Naive thymus-derived CD8-positive, alpha-beta T cell (primary cell): ENCODE results near the gene PAX2. TPM values are rescaled to one million over a fixed set of nuclear protein-coding genes. Genes with fewer than 3 reads are reported as not detected.

ENCODE experiments used
- ATAC-seq, 2 donors: fragments of 150-1000 bp; cut with Tn5 transposase in 1 of 2; sonication (Bioruptor Pico), chemical (Tn5 transposase) in 1 of 2; 1 replicate in 1 of 2; 2 replicates in 1 of 2; pipeline ENCODE4 v1.10.0; 2021; ENCODE audit warnings: mild to moderate bottlenecking in 2 of 2, moderate library complexity in 2 of 2
- POLR2A ChIA-PET: fragments of 350-600 bp; sonication (Branson Sonifier 250); formaldehyde crosslinking; loops from one replicate; lab custom pipeline; 2021; ENCODE audit warnings: antibody characterized with exemption; lab: Charles Lee
- DNase-seq, 10 donors: peaks; one replicate each; pipeline versions ENCODE4 v3.0.0 to v3.0.0-alpha.2; 2020 to 2022
- H3K27ac Mint-ChIP-seq, 10 donors: one replicate each; pipeline ENCODE4 v1.8.0; 2020 to 2022; ENCODE audit warnings: mild to moderate bottlenecking in 10 of 10, mixed read lengths in 10 of 10, moderate library complexity in 4 of 10, inconsistent platforms in 1 of 10
- H3K27me3 Mint-ChIP-seq, 5 donors: one replicate each; pipeline ENCODE4 v1.8.0; 2021 to 2022; ENCODE audit warnings: mixed read lengths in 5 of 5
- H3K36me3 Mint-ChIP-seq, 3 donors: one replicate each; pipeline ENCODE4 v1.8.0; 2020 to 2022; ENCODE audit warnings: mixed read lengths in 3 of 3, mild to moderate bottlenecking in 2 of 3, inconsistent platforms in 1 of 3
- H3K4me1 Mint-ChIP-seq, 4 donors: one replicate each; pipeline ENCODE4 v1.8.0; 2021 to 2022; ENCODE audit warnings: mixed read lengths in 4 of 4
- H3K4me3 Mint-ChIP-seq, 10 donors: one replicate each; pipeline ENCODE4 v1.8.0; 2020 to 2022; ENCODE audit warnings: mild to moderate bottlenecking in 10 of 10, mixed read lengths in 10 of 10, moderate library complexity in 6 of 10, inconsistent platforms in 1 of 10
- H3K9me3 Mint-ChIP-seq, 9 donors: one replicate each; pipeline ENCODE4 v1.8.0; 2020 to 2022; ENCODE audit warnings: mixed read lengths in 9 of 9, mild to moderate bottlenecking in 3 of 9, inconsistent platforms in 1 of 9, moderate library complexity in 1 of 9
- polyA plus RNA-seq, 3 donors: library from polyadenylated mRNA; unstranded; fragments of 300-500 nt; fragmentation: Illumina TruSeq; gene quantifications; one replicate each; pipeline ENCODE4 v1.2.3, GENCODE V29; 2021
- total RNA-seq, 8 experiments: library from RNA in 2 of 8; stranded (reverse) in 2 of 8; gene quantifications; one replicate each; pipeline ENCODE4 v1.2.3 and lab custom pipeline; 2021 to 2026

PAX2 gene
- total and polyA plus RNA-seq, 5 experiments from 2014 or later: not detected

DNA sequence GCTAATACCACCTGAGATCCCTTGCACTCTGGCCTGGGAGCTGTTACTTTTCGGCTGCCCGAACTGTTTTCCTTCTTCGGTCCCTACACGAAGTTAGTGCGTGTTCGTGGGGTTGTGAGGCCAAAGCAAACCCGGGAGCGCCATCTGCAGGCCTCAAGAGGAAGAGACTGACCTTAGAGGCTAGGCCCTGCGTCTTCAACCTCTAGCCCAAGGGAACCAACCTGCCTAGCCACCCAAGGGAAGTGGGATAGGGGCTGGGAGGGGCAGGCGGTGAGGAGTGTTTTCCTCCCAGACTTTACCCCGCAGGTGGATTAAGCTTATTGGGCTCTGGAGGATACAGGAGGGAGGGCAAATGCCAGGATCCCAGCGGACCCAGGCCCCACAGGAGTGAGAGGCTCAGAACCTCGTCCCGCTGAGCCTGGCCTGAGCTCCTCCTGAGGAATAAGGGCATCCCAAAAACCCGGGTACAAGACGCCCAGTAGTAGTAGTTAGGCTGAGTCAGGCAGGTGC, 1.7 kb upstream of the PAX2 start:
- Mint-ChIP-seq H3K4me1 (peaks cover 18 to 71% (median 47%) of the 10 kb centered on the region in 4 donors), H3K4me3 (peak overlapping the region in 9 of 10 donors; percentile 12 to 73 (median 50)), H3K36me3 (peaks cover 0 to 2% (median 0%) of the 10 kb centered on the region in 3 donors), H3K27me3 (peaks cover 31 to 88% (median 60%) of the 10 kb centered on the region in 5 donors), H3K9me3 (no peaks in the 10 kb centered on the region), H3K27ac (peak overlapping the region in 1 of 10 donors; percentile 44)
- peak in 9 of 10 donors; percentile 11 to 58 (median 31) for DNase-seq
- peak; percentile 66 to 80 for ATAC-seq
- POLR2A ChIA-PET: interaction anchor here (1.8 kb wide), 1 partner anchor 182 kb away, joined by 7 read pairs; no protein-coding TSS in a partner anchor

DNA sequence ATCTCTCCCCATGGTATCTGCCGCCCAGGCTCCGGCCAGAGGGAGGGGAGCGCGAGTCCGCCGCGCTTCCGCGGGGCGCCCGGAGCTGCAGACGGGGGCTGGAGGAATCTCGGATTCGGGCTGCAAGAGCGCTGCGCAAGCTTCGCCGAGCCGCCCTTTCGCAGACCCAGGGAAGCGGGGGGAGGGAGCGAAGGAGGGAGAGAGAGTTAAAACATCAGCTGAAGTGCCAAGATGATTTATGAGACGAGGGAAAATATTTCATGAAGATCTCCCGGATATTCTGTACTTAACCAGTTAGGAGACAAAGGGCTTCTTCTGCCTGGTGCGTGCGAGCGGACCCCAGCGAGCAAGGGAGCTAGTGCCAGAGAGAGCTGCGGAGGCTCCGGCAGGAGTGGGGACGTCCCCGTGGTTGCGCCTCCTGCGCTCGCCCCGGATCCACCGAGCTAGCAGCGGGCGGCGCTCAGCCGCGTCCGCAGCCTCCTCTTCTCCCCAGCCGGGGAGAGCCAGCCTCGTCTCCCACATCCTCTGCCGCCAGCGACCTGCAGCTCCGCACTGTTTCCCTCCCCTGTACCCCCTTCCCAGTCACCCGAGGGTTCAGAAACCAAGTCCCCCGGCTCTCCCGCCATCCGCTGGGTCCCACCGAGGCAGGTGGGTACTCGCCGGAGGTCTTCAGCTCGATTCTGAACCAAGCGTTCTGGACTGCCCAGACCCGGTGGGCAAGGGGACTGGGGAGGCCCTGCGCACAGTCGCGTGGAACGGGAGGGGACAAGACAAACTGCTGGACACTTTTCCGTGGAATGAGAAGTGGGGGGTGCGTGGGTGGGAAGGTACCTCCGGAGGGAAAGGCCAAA, 1.0 kb upstream of the PAX2 start:
- ATAC-seq: peak; percentile 24 to 37
- no peak overlapping the region for H3K27ac Mint-ChIP-seq
- peaks cover 36 to 88% (median 64%) of the 10 kb centered on the region in 5 donors for H3K27me3 Mint-ChIP-seq

DNA sequence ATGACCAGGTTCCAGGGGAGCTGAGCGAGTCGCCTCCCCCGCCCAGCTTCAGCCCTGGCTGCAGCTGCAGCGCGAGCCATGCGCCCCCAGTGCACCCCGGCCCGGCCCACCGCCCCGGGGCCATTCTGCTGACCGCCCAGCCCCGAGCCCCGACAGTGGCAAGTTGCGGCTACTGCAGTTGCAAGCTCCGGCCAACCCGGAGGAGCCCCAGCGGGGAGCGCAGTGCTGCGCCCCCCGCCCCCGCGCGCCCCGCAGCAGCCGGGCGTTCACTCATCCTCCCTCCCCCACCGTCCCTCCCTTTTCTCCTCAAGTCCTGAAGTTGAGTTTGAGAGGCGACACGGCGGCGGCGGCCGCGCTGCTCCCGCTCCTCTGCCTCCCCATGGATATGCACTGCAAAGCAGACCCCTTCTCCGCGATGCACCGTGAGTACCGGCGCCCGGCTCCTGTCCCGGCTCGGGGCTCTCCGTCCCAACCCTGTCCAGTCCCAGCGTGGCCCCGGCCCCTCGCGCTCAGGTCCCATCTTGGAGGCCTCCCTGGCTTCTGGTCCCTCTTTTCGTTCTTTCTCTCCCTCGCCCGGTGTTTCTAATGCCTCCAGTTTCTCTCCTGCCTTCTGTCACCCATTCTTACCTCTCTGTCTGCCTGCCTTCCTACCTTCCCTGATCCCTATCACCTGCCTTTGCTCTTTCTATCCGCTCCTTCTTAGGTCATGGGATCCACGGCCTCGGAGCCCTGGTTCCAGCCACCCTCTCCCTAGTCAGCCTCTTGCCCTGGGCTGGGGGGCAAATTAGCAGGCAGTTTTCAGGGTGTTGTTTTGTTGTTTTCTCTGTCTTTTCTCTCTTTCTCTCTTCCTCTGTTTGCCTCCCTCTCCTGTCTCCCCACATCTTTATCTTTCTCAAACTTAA, 751 bp downstream of the PAX2 start:
- ATAC-seq: no peak
- POLR2A ChIA-PET: no interaction called here
- H3K27me3 Mint-ChIP-seq: peaks cover 27 to 87% (median 63%) of the 10 kb centered on the region in 5 donors
- H3K4me1 Mint-ChIP-seq: peaks cover 24 to 65% (median 48%) of the 10 kb centered on the region in 4 donors
- peak overlapping the region in 1 of 10 donors; percentile 34 for H3K27ac Mint-ChIP-seq
- H3K36me3 Mint-ChIP-seq: peaks cover 0 to 2% (median 0%) of the 10 kb centered on the region in 3 donors
- DNase-seq: no peak
- H3K9me3 Mint-ChIP-seq: no peaks in the 10 kb centered on the region
- H3K4me3 Mint-ChIP-seq: peak overlapping the region; percentile 0 to 80 (median 58)

More for the DNA sequence above, 1.0 kb upstream of the PAX2 start:
- no peaks in the 10 kb centered on the region for H3K9me3 Mint-ChIP-seq
- POLR2A ChIA-PET: interaction anchor here (1.8 kb wide), 1 partner anchor 182 kb away, joined by 7 read pairs; no protein-coding TSS in a partner anchor
- H3K36me3 Mint-ChIP-seq: peaks cover 0 to 2% (median 0%) of the 10 kb centered on the region in 3 donors
- no peak for DNase-seq
- peaks cover 22 to 74% (median 52%) of the 10 kb centered on the region in 4 donors for H3K4me1 Mint-ChIP-seq
- H3K4me3 Mint-ChIP-seq: peak overlapping the region in 6 of 10 donors; percentile 34 to 73 (median 58)

DNA sequence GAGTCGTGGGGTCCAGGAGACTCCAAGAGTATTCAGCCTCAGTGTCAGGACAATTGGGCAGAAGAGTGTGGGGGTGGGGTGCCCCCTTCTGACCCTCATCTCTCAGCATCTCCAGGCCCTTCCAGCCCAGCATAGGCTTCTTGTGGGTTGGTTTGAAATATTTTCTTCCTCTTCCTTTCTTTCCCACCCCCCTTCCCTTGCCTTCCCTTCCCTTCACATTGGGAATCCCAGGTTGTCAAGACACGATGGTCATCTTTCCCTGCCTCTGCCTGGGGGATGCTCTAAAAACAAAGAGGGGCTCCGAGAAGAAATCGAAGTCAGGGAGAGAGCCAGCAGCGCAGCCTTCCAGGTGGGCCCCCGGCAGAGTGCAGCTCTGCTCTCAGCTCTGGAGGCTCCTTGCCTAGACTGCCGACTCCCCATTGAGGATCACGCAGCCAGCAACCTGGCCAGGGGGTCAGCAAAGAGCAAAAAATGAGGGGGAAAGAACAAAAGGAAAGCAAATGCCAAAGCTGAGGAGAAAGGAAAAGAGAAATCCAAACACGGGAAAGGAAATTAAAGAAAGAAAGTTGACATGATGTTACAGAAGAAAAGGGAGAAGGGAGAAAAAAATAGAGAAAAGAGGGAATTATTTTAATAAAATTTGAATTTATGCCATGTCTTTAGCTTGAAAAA, 1.5 kb downstream of the PAX2 start:
- H3K27me3 Mint-ChIP-seq: peaks cover 27 to 87% (median 61%) of the 10 kb centered on the region in 5 donors
- ATAC-seq: no peak
- DNase-seq: no peak
- peak overlapping the region; percentile 36 to 80 (median 65) for H3K4me3 Mint-ChIP-seq
- H3K27ac Mint-ChIP-seq: no peak overlapping the region
- H3K9me3 Mint-ChIP-seq: no peaks in the 10 kb centered on the region
- peaks cover 0 to 2% (median 0%) of the 10 kb centered on the region in 3 donors for H3K36me3 Mint-ChIP-seq
- POLR2A ChIA-PET: no interaction called here
- H3K4me1 Mint-ChIP-seq: peaks cover 24 to 64% (median 48%) of the 10 kb centered on the region in 4 donors

DNA sequence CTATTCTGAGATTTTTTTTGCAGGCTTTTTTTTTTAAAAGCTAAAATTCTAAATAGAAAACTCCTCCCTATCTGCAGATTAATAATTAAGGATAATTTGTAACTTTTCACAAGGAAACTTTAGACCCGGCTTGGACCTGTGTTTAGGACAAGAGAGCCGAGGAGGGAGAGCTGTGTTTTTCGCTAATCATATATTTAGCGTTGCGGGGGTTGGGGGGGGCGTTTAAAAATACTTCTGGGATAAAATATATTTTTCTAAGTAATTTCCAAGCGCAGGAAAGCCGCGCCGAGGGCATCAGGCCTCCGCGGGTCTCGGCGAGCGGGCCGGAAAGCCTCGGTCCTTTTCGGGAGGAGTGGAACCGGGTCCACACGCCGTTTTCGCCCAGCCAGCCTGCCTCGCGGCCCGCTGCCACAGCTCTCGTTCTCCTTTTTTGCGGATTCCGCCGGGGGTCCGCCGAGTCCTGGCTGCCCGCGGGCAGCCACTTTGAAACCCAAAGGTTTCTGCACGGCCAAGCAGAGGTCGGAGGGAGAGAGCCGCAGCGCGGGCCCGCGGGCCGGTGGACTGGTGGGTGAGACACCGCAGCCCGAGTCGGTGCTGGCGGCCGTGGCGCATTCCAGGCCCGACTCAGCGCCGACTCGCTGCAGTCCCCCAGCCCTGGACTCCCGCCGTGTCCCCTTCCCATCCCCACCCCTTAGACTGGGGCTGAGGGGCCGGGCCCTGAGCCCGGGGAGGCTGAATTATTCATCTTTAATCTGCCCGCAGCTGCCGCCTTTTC, 2.3 kb downstream of the PAX2 start:
- DNase-seq (no peak), ATAC-seq (no peak)
- H3K27me3 Mint-ChIP-seq: peaks cover 31 to 87% (median 65%) of the 10 kb centered on the region in 5 donors
- POLR2A ChIA-PET: no interaction called here
- peaks cover 24 to 59% (median 46%) of the 10 kb centered on the region in 4 donors for H3K4me1 Mint-ChIP-seq
- no peaks in the 10 kb centered on the region for H3K9me3 Mint-ChIP-seq
- no peak overlapping the region for H3K27ac Mint-ChIP-seq
- peak overlapping the region; percentile 36 to 80 (median 64) for H3K4me3 Mint-ChIP-seq
- peaks cover 0 to 2% (median 0%) of the 10 kb centered on the region in 3 donors for H3K36me3 Mint-ChIP-seq

DNA sequence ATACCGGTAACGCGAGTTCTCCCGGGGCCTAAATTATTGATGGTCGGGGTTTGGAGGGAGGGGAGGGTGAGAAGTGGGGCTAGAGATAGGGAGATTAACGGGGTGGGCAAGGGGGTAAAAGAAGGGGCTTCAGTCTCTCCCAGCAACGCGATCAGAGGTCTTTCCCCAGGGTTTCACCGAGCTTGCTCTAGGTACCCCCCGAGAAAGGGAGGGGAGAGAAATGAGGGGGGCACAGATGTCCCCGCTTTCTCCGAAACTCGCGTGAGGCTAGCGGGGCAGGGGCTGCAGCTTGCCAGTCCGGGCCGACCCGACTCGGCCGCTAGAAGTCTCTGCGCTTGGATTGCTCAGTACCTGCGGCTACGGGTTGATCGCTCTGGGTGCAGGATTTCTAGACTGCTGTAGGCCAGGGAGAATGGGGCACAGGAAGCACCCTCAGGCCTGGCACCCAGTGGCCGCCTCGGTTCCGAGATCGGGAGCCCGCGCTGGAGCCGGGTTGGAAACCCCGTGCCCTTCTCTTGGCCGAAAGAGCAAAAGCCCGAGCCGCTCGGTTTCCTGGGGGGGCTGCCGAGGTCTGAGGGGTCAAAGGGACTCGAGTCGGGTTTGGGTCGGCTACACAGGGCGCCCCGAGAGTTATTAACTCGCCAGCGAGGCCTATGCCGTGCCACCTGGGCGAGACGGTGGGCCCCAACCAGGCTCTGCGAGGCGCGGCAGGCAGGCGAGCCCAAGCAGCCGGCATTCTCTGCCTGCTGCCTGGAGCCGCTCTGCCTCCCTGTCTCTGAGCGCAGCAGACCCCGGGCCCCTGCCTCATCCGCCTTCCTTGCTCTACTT, 3.1 kb downstream of the PAX2 start:
- Mint-ChIP-seq H3K9me3 (no peaks in the 10 kb centered on the region), H3K4me1 (peaks cover 22 to 51% (median 41%) of the 10 kb centered on the region in 4 donors), H3K27ac (peak overlapping the region in 1 of 10 donors; percentile 29), H3K36me3 (peaks cover 0 to 2% (median 0%) of the 10 kb centered on the region in 3 donors), H3K4me3 (peak overlapping the region; percentile 32 to 78 (median 66)), H3K27me3 (peaks cover 27 to 86% (median 62%) of the 10 kb centered on the region in 5 donors)
- POLR2A ChIA-PET: no interaction called here
- DNase-seq (no peak), ATAC-seq (peak; percentile 31 to 44)

DNA sequence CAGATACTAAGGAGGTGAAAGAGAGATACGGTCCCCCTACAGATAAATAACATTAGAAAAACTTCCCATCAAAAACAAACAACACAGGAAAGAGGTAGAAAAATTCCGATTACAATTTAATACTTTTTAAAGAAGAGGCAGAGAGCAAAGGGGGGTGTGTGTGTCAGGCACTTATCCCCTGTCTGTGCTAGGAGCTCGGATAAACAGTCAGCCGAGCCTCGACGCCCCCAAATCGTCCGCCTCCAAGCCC, 3.6 kb downstream of the PAX2 start:
- no peaks in the 10 kb centered on the region for H3K36me3 Mint-ChIP-seq
- POLR2A ChIA-PET: no interaction called here
- H3K9me3 Mint-ChIP-seq: no peaks in the 10 kb centered on the region
- peaks cover 25 to 83% (median 61%) of the 10 kb centered on the region in 5 donors for H3K27me3 Mint-ChIP-seq
- no peak overlapping the region for H3K27ac Mint-ChIP-seq
- peak overlapping the region in 9 of 10 donors; percentile 30 to 78 (median 67) for H3K4me3 Mint-ChIP-seq
- peaks cover 18 to 45% (median 35%) of the 10 kb centered on the region in 4 donors for H3K4me1 Mint-ChIP-seq
- ATAC-seq (no peak), DNase-seq (no peak)

DNA sequence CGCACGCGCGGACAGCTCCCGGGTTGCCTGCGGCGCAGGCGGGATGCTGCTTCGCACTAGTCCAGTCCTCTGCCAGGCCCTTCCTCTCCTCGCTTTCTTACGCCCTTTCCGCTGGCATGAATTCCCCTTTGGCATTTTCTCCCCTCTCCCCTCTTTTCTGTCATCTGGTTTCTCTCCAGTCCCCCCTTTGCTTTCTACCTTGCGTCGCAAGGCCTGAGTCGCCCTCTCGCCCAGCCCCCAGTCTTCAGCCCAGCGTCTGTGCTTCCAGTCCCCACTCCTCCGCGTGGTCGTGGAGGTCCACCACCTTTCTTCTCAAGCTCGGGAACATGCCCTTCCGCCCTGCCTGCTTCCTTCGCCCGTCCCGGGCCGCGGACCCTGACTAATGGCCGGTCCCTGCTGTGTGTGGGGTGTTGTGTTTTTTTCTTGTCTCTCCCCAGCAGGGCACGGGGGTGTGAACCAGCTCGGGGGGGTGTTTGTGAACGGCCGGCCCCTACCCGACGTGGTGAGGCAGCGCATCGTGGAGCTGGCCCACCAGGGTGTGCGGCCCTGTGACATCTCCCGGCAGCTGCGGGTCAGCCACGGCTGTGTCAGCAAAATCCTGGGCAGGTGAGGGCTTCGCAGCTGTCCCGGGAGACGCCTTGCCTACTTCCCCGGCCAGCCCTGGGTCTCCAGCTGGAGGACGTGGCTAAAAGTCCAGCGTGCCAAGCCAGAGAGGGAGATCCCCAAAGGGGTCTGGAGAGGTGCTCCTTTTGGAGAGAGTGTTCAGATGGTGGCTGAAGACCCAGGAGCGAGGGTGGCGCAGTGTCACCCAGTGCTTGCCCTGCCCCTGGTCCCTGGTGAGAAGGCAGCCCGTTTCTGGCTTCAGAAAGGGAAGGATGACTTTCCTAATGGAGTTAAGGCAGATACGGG, 4.2 kb downstream of the PAX2 start:
- Mint-ChIP-seq H3K4me1 (peaks cover 16 to 39% (median 30%) of the 10 kb centered on the region in 4 donors), H3K27me3 (peaks cover 25 to 83% (median 63%) of the 10 kb centered on the region in 5 donors), H3K27ac (no peak overlapping the region), H3K9me3 (no peaks in the 10 kb centered on the region), H3K4me3 (peak overlapping the region in 8 of 10 donors; percentile 30 to 78 (median 70)), H3K36me3 (no peaks in the 10 kb centered on the region)
- ATAC-seq (no peak), DNase-seq (no peak)
- POLR2A ChIA-PET: no interaction called here

DNA sequence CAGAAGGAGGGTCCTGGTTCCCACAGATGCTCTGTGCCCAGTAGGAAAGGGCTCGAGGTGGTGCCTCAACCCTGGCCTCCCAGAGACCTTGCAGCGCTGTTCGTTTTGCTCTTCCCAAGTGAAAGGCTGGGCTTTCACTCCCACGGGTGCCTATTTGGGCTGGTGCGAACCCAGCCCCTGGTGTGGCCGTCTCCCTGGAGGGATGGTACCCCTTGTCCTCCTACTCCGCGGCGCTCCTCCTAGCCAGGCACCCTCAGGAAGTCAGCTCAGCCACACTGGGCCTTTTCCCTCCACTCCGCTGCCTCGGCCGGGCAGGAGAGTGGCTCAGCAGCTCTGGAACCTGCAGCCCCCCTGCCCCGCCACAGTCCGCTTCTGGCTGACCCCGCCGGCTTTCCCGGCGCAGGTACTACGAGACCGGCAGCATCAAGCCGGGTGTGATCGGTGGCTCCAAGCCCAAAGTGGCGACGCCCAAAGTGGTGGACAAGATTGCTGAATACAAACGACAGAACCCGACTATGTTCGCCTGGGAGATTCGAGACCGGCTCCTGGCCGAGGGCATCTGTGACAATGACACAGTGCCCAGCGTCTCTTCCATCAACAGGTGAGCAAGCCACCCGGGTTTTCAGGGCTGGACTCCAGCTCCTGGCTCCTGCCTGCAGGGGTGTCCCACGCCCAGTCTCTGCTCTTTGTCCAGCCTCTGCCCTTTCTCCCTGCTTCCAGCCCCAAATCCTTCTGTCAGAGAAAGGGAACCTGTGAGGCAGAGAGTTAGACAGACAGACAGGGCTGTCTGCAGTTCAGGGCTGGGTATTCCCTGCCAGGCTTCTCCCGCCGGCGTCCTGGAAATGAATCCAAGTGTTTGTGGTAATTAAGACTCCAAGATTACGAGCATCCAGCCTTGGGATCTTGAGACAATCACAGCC, 5.2 kb downstream of the PAX2 start:
- no peak overlapping the region for H3K4me3 Mint-ChIP-seq
- POLR2A ChIA-PET: no interaction called here
- no peaks in the 10 kb centered on the region for H3K36me3 Mint-ChIP-seq
- no peak overlapping the region for H3K27ac Mint-ChIP-seq
- H3K27me3 Mint-ChIP-seq: peaks cover 32 to 90% (median 72%) of the 10 kb centered on the region in 5 donors
- no peaks in the 10 kb centered on the region for H3K9me3 Mint-ChIP-seq
- H3K4me1 Mint-ChIP-seq: peaks cover 16 to 34% (median 28%) of the 10 kb centered on the region in 4 donors
- no peak for ATAC-seq
- DNase-seq: no peak
